Esophagus muscularis mucosa (tissue), 4 donors: Measurements from ENCODE around the gene CCBE1.

Experiments used
- CTCF ChIP-seq, 3 experiments: fragments of 200-600 bp in 2 of 3; fragments of 450-650 bp in 1 of 3; sonication (generic) in 2 of 3; IDR thresholded peaks; one replicate each; pipeline ENCODE4 v1.5.1; 2017 to 2019; ENCODE audit warnings: antibody characterized with exemption in 3 of 3, mild to moderate bottlenecking in 2 of 3, moderate library complexity in 1 of 3
- EP300 ChIP-seq: sonication (generic); formaldehyde crosslinking; IDR thresholded peaks from one replicate; pipeline ENCODE4 v1.6.1; 2017; ENCODE audit warnings: antibody characterized with exemption
- POLR2A ChIP-seq: fragments of 450-650 bp; IDR thresholded peaks from one replicate; pipeline ENCODE4 v1.6.1; 2017; ENCODE audit warnings: antibody characterized with exemption, moderate library complexity, mild to moderate bottlenecking, low read depth
- POLR2AphosphoS5 ChIP-seq, 2 donors: sonication (generic); formaldehyde crosslinking; IDR thresholded peaks; one replicate each; pipeline ENCODE4 v1.6.1; 2017; ENCODE audit warnings: antibody characterized with exemption in 2 of 2

- no peak for TF ChIP-seq CTCF (IDR thresholded peaks at IDR 0.05)
- TF ChIP-seq POLR2A, result no peak
- TF ChIP-seq POLR2AphosphoS5 (IDR thresholded peaks at IDR 0.05), result no peak
- TF ChIP-seq EP300, result no peak
Measured at GRCh38 chr18:59387687-59388565, 309.3 kb downstream of the CCBE1 start.
